Tibial nerve (tissue), 4 donors: ENCODE data around the gene RAI14.
"Not testable (repeated sequence)": the region's sequence is repeated elsewhere in the genome, so short reads cannot be mapped to it uniquely, and the experiment has no call there.

Experiments used
- CTCF ChIP-seq, 5 experiments: fragments of 200-600 bp in 3 of 5; fragments of 450-650 bp in 2 of 5; sonication (generic) in 3 of 5; IDR thresholded peaks; one replicate each; pipeline ENCODE4 v1.5.1; 2016 to 2019; ENCODE audit warnings: antibody characterized with exemption in 5 of 5, mild to moderate bottlenecking in 3 of 5, moderate library complexity in 2 of 5
- EP300 ChIP-seq, 2 donors: sonication (generic); formaldehyde crosslinking; IDR thresholded peaks; one replicate each; pipeline ENCODE4 v1.6.1; 2017; ENCODE audit warnings: antibody characterized with exemption in 2 of 2, mild to moderate bottlenecking in 1 of 2

GRCh38 chr5:34783892-34784291 is 127.8 kb downstream of the RAI14 start:
- not testable (repeated sequence) for TF ChIP-seq EP300, CTCF (IDR thresholded peaks at IDR 0.05)
